Epithelial cell of proximal tubule (primary cell): ENCODE measurements around the gene BIN2. TPM values are rescaled to one million over a fixed set of nuclear protein-coding genes. Genes with fewer than 3 reads are reported as not detected.
"Not testable (repeated sequence)": the region's sequence is repeated elsewhere in the genome, so short reads cannot be mapped to it uniquely, and the experiment has no call there.

Experiments used
- DNase-seq: peaks from one replicate; pipeline ENCODE4 v3.0.0-alpha.2; 2011; ENCODE audit warnings: low read depth
- H3K4me3 ChIP-seq: 2 replicates; pipeline ENCODE4 v1.5.1; 2011; ENCODE audit warnings: low read depth, mild to moderate bottlenecking, low read length
- total RNA-seq: library from RNA; depleted of rRNA; stranded (reverse); fragments of >200 nt; gene quantifications from 2 replicates; pipeline ENCODE4 v1.2.3, GENCODE V29; 2015
- TF ChIP-seq, protein P1 (sequence below): conservative IDR thresholded peaks from 2 replicates; pipeline ENCODE4 v1.5.1; 2012; ENCODE audit warnings: low read depth, mild to moderate bottlenecking, low read length

BIN2 gene
- total RNA-seq, 1 donor from 2014 or later, result not detected

DNA sequence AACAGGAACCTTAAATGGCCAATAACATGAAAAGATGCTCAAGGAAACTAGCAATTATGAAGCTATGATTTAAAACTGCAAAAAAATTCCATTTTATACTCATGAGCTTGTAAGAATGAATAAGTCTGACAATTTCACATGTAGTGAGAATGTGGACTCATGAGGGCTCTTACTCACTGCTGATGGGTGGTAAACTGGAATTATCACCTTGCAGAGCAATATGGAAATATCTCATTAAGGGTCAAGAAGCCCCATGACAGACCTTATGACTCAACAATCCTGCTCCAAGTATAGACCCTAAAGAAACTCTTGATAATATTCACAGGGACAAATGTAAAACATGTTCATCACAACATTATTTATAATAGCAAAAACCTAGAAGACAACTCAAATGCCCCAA, 30.3 kb downstream of the BIN2 start:
- no peak overlapping the region for H3K4me3 ChIP-seq
- TF ChIP-seq, protein P1, sequence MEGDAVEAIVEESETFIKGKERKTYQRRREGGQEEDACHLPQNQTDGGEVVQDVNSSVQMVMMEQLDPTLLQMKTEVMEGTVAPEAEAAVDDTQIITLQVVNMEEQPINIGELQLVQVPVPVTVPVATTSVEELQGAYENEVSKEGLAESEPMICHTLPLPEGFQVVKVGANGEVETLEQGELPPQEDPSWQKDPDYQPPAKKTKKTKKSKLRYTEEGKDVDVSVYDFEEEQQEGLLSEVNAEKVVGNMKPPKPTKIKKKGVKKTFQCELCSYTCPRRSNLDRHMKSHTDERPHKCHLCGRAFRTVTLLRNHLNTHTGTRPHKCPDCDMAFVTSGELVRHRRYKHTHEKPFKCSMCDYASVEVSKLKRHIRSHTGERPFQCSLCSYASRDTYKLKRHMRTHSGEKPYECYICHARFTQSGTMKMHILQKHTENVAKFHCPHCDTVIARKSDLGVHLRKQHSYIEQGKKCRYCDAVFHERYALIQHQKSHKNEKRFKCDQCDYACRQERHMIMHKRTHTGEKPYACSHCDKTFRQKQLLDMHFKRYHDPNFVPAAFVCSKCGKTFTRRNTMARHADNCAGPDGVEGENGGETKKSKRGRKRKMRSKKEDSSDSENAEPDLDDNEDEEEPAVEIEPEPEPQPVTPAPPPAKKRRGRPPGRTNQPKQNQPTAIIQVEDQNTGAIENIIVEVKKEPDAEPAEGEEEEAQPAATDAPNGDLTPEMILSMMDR, result no peak
- no peak for DNase-seq

DNA sequence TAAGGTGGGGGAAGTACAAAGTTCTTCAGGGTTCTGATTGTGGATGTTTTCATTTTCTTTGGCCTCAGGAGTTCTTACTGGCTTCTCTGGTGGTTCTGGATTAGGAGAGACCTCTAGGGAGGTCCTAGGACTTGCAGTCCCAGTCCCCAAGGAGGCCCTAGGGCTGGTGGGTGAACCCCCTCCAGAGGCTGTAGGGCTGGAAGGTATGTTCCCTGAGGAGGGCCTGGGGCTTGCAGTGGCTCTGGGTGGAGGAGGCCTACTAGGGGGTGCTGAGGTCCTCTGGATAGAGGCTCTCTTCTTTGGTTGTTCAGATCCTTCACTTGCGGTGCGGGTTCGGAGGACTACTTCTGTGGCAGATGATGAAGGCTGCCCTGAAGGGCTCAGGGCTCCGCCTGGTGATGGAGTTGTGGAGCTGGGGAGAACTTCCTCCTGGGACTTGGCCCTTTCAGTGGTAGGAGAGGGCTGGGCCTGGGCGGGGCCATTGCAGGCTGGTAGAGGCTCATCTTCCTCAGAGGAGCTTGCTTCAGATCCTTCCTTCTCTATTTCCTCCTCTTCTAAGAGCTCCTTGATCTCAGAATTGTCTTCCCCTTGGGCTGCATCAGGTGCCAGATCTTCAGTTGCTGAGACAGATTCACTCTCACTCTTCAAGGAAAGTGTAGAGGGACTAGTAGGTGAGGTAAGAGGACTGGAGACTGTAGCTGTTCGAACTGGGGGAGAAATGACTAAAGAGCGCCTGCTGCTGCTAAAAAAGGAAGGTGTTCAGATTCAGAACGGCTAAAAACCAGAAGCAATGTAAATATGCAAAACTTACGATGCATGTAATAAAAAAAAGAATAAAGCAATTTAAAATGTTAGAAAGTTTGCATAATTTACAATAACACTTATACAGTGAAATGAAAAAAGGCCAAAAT, 32.1 kb downstream of the BIN2 start:
- H3K4me3 ChIP-seq, DNase-seq: not testable (repeated sequence)

DNA sequence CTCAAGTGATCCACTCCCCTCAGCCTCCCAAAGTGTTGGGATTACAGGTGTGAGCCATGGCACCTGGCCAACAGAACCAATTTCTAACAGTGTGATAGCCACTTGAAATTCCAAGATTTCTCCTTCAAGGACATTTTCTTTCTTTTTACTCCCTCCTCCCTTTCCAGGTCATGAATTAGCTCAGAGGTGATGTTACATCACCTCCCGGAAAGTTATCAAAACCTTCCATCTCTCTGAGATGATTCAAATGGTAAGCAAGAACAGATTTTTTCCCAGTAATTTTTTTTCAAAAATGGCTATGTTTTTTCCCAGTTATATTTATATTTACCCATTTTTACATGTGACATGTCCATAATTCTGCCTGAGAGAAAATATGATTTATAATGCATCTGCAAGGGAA, 38.1 kb downstream of the BIN2 start:
- TF ChIP-seq, protein P1, result no peak
- H3K4me3 ChIP-seq, result no peak overlapping the region
- DNase-seq, result no peak

DNA sequence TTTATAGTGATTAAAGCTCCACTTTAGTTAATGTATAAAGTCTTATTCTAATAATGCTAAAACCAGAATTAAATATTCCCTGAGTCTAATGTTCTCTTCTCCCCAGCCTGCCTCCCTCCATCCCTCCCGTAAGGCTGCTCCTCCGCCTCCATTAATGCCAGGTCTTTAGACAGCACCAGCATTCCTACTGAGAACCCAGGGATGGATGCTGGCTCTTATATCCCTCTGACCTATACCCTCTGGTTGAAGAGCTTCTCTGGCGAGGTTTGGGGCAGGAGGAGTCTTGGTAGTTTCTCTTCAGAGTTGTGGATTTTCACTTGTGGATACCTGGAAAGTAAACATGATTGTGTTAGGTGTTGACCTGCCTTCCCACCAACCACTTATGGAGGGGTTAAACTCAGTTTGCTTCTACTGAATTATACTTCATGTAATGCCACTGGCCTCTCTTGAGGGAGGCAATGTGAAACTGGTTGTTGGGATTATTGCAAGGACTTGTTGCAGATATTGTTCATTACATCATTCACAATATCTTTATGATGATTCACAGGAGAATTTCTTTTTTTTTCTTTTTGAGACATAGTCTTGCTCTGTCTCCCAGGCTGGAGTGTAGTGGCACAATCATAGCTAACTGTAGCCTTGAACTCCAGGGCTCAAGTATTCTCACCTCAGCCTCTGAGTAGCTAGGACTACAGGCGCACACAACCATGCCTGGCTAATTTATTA, 42.6 kb downstream of the BIN2 start:
- no peak for DNase-seq
- TF ChIP-seq, protein P1, result no peak
- H3K4me3 ChIP-seq, result no peak overlapping the region

DNA sequence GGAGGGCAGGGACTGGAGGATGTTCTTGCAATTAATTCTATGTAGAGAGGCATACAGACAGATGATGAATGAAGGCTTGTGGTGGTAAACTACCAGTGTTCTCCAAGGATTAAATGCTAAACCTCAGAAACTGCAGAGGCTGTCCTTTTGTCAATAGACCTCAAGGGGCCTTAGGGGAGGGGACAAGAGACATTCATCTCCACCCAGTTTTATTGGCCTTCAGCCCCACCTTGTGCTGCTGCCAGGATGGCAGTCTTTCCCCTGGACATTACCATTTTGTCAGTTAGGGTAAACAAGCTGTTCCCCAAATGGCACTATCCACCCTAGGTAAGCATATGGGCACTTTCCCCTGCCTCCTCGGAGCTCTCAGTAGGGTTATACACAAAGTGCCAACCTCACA, 48.9 kb downstream of the BIN2 start:
- no peak overlapping the region for H3K4me3 ChIP-seq
- DNase-seq, result no peak
- TF ChIP-seq, protein P1, result no peak

DNA sequence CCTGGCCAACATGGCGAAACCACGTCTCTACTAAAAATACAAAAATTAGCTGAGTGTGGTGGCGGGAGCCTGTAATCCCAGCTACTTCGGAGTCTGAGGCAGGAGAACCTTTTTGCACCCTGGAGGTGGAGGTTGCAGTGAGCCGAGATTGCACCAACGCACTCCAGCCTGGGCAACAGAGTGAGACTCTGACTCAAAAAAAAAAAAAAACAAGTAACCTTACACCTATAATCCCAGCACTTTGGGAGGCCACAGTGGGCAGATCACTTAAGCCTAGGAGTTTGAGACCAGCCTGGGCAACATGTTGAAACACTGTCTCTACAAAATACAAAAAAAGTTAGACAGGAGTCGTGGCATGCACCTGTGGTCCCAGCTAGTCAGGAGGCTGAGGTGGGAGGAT, 51.2 kb downstream of the BIN2 start:
- DNase-seq, result not testable (repeated sequence)

DNA sequence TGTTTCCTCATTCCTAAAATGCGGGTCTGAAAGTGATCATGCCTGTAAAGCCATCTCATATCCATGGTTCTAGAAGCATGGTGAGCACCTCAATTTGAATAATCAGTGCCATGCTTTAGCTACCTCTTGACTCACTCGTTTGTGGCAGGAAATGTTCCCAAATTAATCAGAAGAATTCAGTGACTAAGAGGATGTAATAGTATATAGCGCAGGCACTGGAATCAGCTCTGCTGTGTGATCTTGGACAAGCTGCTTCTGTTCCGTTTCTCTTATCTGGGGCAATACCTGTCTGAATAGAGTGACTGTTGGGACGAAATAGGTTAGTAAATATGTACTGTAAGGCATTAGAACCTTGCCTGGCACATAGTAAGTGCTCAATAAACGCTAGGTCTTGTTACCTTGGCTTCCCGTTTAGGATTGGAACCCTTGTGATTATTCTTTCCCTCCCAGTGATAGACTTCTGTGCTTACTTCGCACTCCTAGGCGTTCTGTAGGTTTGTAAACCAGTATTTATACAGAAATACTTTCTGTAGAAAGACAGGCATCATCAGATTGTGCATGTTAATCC, 52.9 kb downstream of the BIN2 start:
- TF ChIP-seq, protein P1, result no peak
- peak overlapping the region; percentile 77 for H3K4me3 ChIP-seq
- peak; percentile 71 for DNase-seq

More for the DNA sequence above, 51.2 kb downstream of the BIN2 start:
- not testable (repeated sequence) for H3K4me3 ChIP-seq
